HG03342 (cell line): ENCODE results near the gene LYPD6B.

Experiments
- ATAC-seq: cut with Tn5 transposase; IDR thresholded peaks from one replicate; pipeline ENCODE4 v1.9.1; 2021; ENCODE audit warnings: mild to moderate bottlenecking, moderate library complexity; ENCODE audit not compliant: unreplicated experiment

Gene LYPD6B

DNA sequence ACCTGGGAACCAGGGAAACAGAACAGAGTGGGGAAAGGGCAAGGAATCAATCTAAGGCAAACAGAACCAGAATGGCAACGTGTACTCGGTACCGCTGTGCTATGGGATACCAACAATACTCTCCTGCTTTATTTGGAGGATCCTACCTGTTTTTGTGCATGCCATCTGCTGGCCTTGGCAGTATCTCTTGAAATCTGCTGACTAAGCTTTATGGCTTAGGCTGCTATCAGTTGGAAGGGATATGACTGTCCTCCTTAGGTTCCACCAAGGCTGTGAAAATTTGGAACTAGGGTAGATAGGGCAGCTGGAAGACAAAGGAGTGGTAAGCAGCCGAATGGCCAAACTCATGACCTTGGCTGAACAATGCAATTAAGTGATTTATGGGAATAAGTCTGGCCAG lies 220.6 kb downstream of the LYPD6B start:
- no peak for ATAC-seq

DNA sequence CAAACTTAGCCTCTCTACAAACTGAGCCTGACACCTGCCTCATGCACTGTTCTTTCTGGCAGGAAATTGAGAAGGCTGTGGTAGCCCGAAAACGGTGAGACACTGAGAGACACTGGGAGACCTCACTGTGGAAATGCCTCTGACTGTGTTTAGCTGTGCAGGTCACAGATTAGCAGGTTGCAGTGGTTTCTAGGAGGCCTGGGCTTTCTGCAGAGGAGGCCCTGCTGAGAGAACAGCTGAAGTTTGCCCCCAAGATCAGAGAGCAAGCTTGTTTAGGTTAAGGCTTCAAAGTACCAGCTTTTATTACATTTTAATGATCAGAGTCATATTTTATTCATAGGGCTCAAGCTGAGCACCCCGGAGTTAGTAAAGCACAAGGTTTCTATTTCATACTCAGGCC lies 223.2 kb downstream of the LYPD6B start:
- no peak for ATAC-seq
